Stimulated activated CD8-positive, alpha-beta memory T cell treated with anti-CD3 and anti-CD28 coated beads, Interleukin-15, amount 100 ng/mL, for 48 hours (primary cell): Measurements from ENCODE around the gene SSBP1.
"Not testable (repeated sequence)": the region's sequence is repeated elsewhere in the genome, so short reads cannot be mapped to it uniquely, and the experiment has no call there.

Experiments
- DNase-seq, 2 donors: peaks; one replicate each; pipeline ENCODE4 v3.0.0-alpha.2; 2020; ENCODE audit warnings: low read depth in 2 of 2

Gene SSBP1

DNA sequence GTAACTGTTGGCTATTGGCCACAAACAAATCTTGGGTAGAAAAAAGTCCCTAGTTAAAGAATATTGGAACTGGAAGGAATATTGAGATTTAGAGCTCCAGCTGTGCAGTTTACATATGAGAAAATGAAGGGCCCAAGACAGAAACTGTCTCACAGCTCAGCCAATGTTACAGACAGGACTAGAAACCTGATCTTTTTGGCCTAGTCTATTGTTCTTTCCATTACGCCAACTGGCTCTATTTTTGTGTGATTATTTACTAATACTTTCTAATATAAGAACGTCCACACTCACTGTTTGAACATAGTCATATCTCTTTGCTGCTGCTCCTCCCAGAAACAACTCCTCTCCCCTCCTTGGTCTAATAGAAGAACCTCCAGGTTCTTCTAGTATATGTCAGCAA, 28.8 kb upstream of the SSBP1 start:
- no peak for DNase-seq

- DNase-seq = no peak
These were observed 28.4 kb upstream of the SSBP1 start for GRCh38 chr7:141709749-141710148.

DNA sequence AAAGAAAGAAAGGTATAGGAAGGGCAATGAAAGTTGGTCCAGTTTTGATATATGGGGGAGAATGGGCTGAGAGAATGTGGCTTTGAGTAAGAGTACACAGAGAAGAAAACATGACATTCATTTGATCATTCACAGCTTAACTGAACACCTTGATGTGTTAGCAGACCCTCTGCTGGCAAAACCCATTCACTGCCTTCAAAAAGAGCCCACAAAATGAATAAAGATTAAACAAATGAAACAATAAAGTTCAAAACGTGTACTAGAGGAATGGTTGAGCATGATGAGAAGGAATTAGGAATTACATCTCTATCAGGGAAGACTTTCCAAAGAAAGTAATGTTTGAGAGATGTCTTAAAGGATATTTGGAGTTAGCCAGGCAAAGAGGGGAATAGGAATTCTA, 27.9 kb upstream of the SSBP1 start:
- DNase-seq = no peak

DNA sequence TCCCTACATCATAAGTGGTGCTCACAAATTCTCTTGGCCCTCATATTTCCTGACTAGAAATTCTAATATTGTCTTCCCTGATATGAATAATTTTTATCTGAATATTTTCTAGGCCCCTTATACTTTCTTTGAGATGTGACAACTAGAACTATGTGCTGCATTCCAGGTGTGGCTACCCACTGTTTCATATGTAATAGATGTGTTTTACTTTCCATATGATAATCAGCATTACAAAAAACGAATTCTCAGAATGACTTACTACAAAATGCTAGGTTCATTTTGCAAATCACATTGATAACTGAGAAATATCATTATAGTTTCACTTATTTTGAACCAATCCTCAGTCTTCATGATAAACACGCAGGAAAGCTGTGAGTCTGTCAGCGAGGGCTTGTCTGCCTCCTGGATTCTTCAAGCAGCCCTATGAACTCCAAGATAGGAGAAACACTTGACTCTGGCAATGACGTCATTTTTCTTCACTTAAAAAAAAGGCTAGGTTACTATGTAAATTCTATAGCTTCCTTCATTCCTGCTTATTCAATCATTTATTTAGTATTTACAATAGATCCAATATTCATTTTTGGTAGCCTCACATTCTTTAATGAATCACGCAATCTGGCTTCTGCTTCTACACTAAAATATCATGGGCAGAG, 25.4 kb upstream of the SSBP1 start:
- DNase-seq = no peak

DNA sequence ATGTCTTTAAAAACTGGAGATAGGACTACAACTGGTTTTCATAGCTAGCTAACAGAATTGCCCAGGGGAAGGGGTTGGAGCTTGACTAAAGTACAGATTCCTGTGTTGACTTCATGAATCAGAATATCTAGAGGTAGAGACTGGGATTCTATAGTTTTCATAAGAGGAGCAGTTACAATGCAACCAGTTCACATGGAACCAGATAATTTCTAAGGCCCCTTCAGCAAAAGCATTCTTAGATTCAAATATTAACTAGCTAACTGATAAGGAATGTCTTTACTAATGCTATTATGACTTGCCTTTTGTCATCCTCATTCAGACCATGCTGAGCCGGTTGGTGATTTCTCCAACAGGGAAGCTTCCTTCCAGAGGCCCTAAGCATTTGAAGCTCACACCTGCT, 24.3 kb upstream of the SSBP1 start:
- DNase-seq = no peak

GRCh38 chr7:141714571-141714970, 23.6 kb upstream of the SSBP1 start:
- DNase-seq = no peak

GRCh38 chr7:141715018-141715417, 23.1 kb upstream of the SSBP1 start:
- DNase-seq = no peak

DNA sequence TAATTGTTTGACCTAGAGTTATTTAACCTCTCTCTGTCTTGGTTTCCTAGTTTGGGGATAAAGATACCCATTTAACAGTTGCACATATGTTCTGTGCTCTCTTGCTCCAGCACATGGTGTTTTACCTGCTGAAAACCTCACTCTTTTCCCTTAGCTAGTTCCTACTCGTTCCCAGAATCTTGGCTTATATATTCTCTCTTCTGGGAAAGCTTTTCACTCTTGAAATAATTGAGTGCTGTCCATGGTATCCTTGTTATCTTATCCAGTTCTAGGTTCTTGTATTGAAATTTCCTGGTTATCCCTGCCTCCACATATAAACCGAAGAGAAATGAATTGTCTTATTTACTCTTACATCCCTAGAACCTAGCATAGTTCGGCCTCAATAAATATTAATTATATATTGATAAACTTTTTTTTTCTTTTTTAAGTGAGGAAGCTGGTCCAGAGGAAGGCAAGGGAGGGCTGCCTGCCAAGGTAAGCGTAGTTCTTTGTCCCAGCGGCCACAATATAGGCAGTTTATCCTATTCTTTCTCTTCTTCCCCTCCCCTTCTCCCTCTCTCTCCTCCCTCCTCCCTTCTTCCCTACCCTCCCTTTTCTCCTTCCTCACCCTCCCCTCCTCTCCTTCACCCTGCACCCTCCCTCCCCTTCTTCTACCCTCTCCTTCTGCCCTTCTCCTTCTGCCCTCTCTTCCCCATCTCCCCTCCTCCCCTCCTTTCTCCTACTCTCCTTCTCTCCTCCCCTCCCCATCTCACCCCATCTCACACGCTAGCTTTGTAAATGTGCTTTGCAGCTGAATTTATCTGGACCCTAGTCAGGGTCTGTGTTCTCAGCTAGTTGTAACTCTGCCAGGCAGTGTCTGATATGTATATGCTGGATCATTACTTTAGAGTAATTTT, 22.1 kb upstream of the SSBP1 start:
- DNase-seq = no peak

DNA sequence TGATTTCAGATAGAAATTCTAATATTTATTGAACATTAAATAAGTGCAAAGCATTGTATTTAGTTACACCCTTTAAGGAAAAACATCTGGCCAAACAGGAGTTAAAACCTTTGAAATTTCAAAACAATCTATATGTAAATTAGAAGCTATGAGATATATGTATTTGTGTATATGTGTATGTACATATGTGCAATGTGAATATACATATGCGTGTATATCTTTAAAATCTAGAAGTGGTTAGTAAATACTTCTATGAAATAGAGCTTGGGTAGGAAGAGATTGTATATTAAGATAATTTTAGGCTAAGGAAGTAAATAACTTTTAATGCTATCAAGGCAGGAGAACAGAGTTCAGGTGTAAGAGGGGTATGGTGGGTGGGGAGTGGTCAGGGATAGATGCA, 20.7 kb upstream of the SSBP1 start:
- DNase-seq = no peak

DNA sequence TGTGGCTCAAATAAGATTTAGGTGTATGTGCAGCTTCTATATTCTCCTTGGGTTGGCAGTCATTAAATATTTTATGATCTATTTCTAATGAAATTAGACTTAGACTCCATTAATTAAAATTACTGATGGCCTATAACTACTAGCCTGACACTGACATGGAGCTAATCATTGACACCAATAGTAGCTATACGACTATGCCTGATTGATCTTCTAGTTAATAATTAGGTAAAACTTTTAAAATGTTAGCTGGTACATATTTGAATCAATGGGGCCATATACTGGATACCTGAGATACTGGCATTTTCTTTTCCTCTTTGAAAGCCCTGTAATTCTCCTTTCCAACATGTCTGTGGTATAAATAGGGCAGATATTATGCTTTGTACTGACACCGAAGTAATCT, 15.6 kb upstream of the SSBP1 start:
- no peak for DNase-seq

- DNase-seq = no peak
These were observed 9.1 kb upstream of the SSBP1 start for GRCh38 chr7:141729020-141729419.

GRCh38 chr7:141731476-141732149, 6.5 kb upstream of the SSBP1 start:
- DNase-seq = no peak

DNA sequence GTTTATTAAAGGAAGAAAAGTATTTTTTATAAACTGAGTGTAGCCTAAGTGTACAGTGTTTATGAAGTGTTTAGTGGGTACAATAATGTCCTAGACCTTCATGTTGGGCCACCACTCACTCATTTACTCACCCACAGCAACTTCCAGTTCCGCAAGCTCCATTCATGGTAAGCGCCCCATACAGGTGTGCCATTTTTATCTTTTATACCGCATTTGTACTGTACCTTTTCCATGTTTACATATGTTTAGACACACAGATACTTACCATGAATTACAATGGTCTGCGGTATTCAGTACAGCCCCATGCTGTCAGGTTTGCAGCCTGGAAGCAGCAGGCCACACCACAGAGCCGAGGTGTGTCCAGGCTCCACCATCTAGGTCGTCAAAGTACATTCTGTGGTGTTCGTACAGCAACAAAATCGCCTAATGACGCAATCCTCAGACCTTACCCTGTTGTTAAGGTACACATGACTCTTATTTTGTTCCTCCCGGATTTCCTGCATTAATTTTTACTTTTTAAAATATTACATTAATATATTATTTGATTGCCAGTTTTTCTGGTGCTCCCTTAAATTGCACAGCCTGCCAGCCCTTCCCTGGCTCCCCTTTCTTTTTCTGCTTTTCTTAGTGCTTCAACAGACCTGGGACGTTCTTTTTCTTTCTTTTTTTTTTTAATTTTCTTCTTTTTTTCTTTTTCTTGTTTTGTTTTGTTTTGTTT, 881 bp upstream of the SSBP1 start:
- DNase-seq = no peak

GRCh38 chr7:141738592-141739013, 445 bp downstream of the SSBP1 start:
- DNase-seq = no peak

GRCh38 chr7:141739250-141739649, 1.1 kb downstream of the SSBP1 start:
- DNase-seq = no peak

GRCh38 chr7:141742229-141742628, 4.1 kb downstream of the SSBP1 start:
- DNase-seq = no peak

DNA sequence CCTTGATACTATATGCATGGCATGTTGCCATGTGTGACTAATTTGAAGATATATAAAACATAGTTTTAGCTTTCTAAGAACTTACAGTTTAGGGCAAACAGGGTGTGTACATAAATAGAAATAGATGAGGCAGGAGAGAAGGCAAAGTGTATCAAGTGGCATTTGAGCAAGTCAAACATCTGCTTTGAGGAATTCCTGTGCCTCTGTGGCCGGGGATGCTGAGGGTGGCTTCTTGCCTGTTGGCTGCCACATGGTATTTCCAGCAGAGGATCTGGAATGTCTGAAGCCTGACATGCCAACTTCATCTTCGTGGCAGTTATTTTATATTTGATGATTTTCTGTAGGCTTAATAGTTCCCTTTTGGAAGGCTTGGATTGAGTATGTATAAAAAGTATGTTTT, 6.0 kb downstream of the SSBP1 start:
- no peak for DNase-seq

DNA sequence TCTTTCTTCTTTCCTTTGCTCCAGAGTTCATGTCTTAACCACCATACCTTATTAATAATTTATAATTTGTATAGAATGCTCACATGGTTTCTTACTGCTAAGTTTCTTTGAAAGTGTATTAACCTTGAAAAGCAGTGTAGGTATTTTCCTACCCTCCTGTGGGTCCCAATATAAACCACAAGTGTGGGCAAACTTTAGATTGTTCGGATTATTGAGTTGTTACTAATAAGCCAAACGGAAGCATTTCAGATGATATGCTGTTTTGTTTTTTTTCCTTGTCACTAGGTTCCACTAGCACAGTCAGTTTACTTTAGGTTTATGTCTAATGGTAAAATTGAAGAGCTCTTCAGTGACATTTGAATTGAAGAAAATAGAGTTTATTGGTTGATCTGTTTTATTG, 10.2 kb downstream of the SSBP1 start:
- DNase-seq = no peak

- not testable (repeated sequence) for DNase-seq
These were observed 13.7 kb downstream of the SSBP1 start for GRCh38 chr7:141751904-141752303.

DNA sequence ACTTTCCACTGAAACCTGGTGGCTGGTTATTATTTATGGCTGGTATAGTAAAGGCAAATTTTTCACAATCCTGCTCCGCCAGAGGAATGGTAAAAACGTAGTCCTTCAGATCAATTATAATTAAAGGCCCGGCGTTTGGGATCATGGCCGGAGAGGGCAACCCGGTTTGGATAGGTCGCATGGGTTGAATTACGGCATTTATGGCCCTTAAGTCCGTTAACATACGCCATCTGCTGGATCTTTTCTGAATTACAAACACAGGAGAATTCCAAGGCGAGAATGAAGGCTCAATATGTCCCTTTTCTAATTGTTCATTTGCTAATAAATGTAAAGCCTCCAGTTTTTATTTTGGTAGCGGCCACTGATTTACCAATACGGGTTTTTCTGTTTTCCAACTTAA, 14.5 kb downstream of the SSBP1 start:
- DNase-seq = no peak

DNA sequence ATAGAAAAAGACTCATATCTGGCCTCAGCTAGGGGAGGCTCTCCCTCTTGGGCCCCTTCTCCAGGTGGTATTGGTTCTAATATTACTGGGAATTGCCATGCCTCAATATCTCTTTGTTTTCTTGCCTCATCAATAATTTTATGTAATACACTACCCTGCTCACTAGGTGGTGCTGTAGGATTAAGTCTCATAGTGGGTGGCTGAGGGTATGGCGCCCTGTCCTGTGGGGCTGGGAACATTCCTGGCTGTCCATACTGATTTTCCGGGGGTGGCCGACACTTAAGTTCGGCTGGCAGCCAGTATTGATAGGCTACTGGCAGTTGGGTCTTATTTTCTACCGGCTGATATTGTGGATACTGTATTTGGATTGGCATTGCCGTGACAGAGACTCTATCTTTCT, 16.8 kb downstream of the SSBP1 start:
- DNase-seq = no peak

DNA sequence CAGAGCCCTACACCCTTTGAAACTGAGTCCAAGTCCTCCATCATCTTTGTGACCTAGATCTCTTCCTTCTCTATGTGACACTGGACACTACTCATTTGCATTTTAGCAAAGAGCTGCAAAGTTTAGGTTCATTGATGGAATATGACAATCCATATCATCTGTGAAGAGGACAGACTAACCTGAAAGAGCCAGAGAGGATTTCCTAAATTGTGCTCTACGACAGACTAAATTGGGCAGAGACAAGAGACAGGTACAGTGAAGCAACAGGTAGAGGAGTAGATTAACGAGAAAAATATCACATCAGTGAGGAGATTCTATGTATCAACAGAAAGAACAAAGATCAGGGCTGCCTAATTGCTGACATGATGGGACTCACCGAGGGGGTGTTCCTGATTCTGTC, 25.6 kb downstream of the SSBP1 start, which contains the start of gene TAS2R3:
TSS of gene TAS2R3 (plus strand) at position 301 of the 400 bp plus-strand sequence. CDS start at position 363, 62 bp downstream.
- DNase-seq = no peak
